SU-DHL-6 (cell line): Measurements from ENCODE around the gene ALDH3A1.

ENCODE experiments used
- EZH2phosphoT487 ChIP-seq: fragments of 200-600 bp; sonication (generic), shearing (Covaris generic); conservative IDR thresholded peaks from 2 replicates; pipeline ENCODE4 v1.6.1; 2018; ENCODE audit warnings: mild to moderate bottlenecking, antibody characterized with exemption, low read length, moderate library complexity, mixed read lengths
- TF ChIP-seq, protein P1 (sequence below): fragments of 200-600 bp; sonication (generic); IDR thresholded peaks from one replicate; pipeline ENCODE4 v1.5.1; 2017; ENCODE audit warnings: antibody characterized with exemption, mild to moderate bottlenecking, low read length, moderate library complexity; ENCODE audit not compliant: insufficient read depth, poor library complexity, severe bottlenecking

GRCh38 chr17:19738757-19739156, 9.3 kb downstream of the ALDH3A1 start:
- TF ChIP-seq, protein P1, sequence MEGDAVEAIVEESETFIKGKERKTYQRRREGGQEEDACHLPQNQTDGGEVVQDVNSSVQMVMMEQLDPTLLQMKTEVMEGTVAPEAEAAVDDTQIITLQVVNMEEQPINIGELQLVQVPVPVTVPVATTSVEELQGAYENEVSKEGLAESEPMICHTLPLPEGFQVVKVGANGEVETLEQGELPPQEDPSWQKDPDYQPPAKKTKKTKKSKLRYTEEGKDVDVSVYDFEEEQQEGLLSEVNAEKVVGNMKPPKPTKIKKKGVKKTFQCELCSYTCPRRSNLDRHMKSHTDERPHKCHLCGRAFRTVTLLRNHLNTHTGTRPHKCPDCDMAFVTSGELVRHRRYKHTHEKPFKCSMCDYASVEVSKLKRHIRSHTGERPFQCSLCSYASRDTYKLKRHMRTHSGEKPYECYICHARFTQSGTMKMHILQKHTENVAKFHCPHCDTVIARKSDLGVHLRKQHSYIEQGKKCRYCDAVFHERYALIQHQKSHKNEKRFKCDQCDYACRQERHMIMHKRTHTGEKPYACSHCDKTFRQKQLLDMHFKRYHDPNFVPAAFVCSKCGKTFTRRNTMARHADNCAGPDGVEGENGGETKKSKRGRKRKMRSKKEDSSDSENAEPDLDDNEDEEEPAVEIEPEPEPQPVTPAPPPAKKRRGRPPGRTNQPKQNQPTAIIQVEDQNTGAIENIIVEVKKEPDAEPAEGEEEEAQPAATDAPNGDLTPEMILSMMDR, result no peak
- TF ChIP-seq EZH2phosphoT487, result no peak
